HG03108 (cell line): Measurements from ENCODE around the gene TRMU.

Experiments used
- ATAC-seq: cut with Tn5 transposase; IDR thresholded peaks from one replicate; pipeline ENCODE4 v1.9.1; 2021; ENCODE audit warnings: moderate library complexity; ENCODE audit not compliant: unreplicated experiment

Gene TRMU

GRCh38 chr22:46406349-46406748, 70.8 kb downstream of the TRMU start:
- no peak for ATAC-seq

GRCh38 chr22:46406791-46407190, 71.3 kb downstream of the TRMU start:
- no peak for ATAC-seq
